Stomach (tissue), 9 donors: Measurements from ENCODE around the gene SMIM21. TPM values are rescaled to one million over a fixed set of nuclear protein-coding genes. Genes with fewer than 3 reads are reported as not detected.

Experiments
- DNase-seq, 2 donors: peaks; one replicate each; pipeline versions ENCODE4 v3.0.0 to v3.0.0-alpha.2; 2013 to 2019
- H3K27ac ChIP-seq, 5 donors: fragments of 200-600 bp in 4 of 5; sonication (generic) in 4 of 5; one replicate each; pipeline ENCODE4 v1.5.1; 2013 to 2019; ENCODE audit warnings: mild to moderate bottlenecking in 1 of 5, moderate library complexity in 1 of 5
- H3K27me3 ChIP-seq, 3 donors: fragments of 200-600 bp; sonication (generic); one replicate each; pipeline ENCODE4 v1.5.1; 2017 to 2019; ENCODE audit warnings: mixed run types in 1 of 3
- H3K36me3 ChIP-seq, 4 donors: fragments of 200-600 bp; sonication (generic); 1 replicate in 3 of 4; 2 replicates in 1 of 4; pipeline ENCODE4 v1.5.1; 2016 to 2019
- H3K4me1 ChIP-seq, 4 donors: fragments of 200-600 bp; sonication (generic); one replicate each; pipeline ENCODE4 v1.5.1; 2016 to 2019
- H3K4me3 ChIP-seq, 4 donors: fragments of 200-600 bp; sonication (generic) in 3 of 4; one replicate each; pipeline ENCODE4 v1.5.1; 2016 to 2019; ENCODE audit warnings: mild to moderate bottlenecking in 1 of 4
- H3K9me3 ChIP-seq, 4 donors: fragments of 200-600 bp; sonication (generic); one replicate each; pipeline ENCODE4 v1.5.1; 2016 to 2019
- EP300 ChIP-seq: sonication (generic); formaldehyde crosslinking; IDR thresholded peaks from one replicate; pipeline ENCODE4 v1.6.1; 2017; ENCODE audit warnings: antibody characterized with exemption
- POLR2A ChIP-seq, 4 donors: fragments of 450-650 bp; IDR thresholded peaks; one replicate each; pipeline ENCODE4 v1.6.1; 2016; ENCODE audit warnings: antibody characterized with exemption in 4 of 4, control low read depth in 2 of 4, mild to moderate bottlenecking in 1 of 4, moderate library complexity in 1 of 4
- POLR2AphosphoS5 ChIP-seq, 3 donors: sonication (generic); formaldehyde crosslinking; IDR thresholded peaks; one replicate each; pipeline ENCODE4 v1.6.1; 2016; ENCODE audit warnings: antibody characterized with exemption in 3 of 3
- WGBS, 5 donors: extraction: QIAGEN DNeasy Blood & Tissue Kit in 3 of 5; methylation state at CpG; one replicate each; pipeline versions ENCODE4 v1.1.5 to v1.1.7; 2013 to 2018; 5-methylcytosine and 5-hydroxymethylcytosine counted together
- intact Hi-C: fragments of 100-400 bp; cut with DNase I; formaldehyde crosslinking; loops from one replicate; pipeline ENCODE4 v1.15.1; 2023; ENCODE audit warnings: low total_unique reads
- polyA plus RNA-seq, 3 donors: library from polyadenylated mRNA; stranded (reverse); fragments of 200-250 nt; gene quantifications; one replicate each; pipeline ENCODE4 v1.2.3, GENCODE V29; 2013
- total RNA-seq, 5 donors: library from RNA; depleted of rRNA; stranded (reverse); fragments of >200 nt; gene quantifications; one replicate each; pipeline versions ENCODE4 v1.1.0 to v1.2.3, GENCODE V29; 2014 to 2016
- TF ChIP-seq, protein P1 (sequence below), 7 experiments: fragments of 450-650 bp in 4 of 7; fragments of 200-600 bp in 3 of 7; sonication (generic) in 3 of 7; IDR thresholded peaks; one replicate each; pipeline ENCODE4 v1.5.1; 2016 to 2019; ENCODE audit warnings: antibody characterized with exemption in 7 of 7, control low read depth in 2 of 7, mild to moderate bottlenecking in 1 of 7
- donor health status: healthy with polysubstance abuse.
- donor health status: Bipolar disorder and iron deficiency.
- donor health status: healthy.

The SMIM21 gene
- total and polyA plus RNA-seq, 8 donors = not detected

GRCh38 chr18:75428490-75428889 is 987 bp upstream of the SMIM21 start:
- intact Hi-C loops = no loop called here
- WGBS, 5 donors = 76 to 94% (median 92%) methylated on average over 4 of the region's 4 CpGs
- no peak overlapping the region for H3K27ac ChIP-seq
- H3K36me3 ChIP-seq = no peaks in the 10 kb centered on the region
- H3K9me3 ChIP-seq = no peaks in the 10 kb centered on the region
- no peak overlapping the region for H3K4me3 ChIP-seq
- TF ChIP-seq EP300 (no peak), POLR2AphosphoS5 (IDR thresholded peaks at IDR 0.05) (no peak), POLR2A (IDR thresholded peaks at IDR 0.05) (no peak)
- TF ChIP-seq, protein P1, sequence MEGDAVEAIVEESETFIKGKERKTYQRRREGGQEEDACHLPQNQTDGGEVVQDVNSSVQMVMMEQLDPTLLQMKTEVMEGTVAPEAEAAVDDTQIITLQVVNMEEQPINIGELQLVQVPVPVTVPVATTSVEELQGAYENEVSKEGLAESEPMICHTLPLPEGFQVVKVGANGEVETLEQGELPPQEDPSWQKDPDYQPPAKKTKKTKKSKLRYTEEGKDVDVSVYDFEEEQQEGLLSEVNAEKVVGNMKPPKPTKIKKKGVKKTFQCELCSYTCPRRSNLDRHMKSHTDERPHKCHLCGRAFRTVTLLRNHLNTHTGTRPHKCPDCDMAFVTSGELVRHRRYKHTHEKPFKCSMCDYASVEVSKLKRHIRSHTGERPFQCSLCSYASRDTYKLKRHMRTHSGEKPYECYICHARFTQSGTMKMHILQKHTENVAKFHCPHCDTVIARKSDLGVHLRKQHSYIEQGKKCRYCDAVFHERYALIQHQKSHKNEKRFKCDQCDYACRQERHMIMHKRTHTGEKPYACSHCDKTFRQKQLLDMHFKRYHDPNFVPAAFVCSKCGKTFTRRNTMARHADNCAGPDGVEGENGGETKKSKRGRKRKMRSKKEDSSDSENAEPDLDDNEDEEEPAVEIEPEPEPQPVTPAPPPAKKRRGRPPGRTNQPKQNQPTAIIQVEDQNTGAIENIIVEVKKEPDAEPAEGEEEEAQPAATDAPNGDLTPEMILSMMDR (IDR thresholded peaks at IDR 0.05) = no peak
- peaks cover 0 to 14% (median 0%) of the 10 kb centered on the region in 3 donors for H3K27me3 ChIP-seq
- no peaks in the 10 kb centered on the region for H3K4me1 ChIP-seq
- DNase-seq = no peak

DNA sequence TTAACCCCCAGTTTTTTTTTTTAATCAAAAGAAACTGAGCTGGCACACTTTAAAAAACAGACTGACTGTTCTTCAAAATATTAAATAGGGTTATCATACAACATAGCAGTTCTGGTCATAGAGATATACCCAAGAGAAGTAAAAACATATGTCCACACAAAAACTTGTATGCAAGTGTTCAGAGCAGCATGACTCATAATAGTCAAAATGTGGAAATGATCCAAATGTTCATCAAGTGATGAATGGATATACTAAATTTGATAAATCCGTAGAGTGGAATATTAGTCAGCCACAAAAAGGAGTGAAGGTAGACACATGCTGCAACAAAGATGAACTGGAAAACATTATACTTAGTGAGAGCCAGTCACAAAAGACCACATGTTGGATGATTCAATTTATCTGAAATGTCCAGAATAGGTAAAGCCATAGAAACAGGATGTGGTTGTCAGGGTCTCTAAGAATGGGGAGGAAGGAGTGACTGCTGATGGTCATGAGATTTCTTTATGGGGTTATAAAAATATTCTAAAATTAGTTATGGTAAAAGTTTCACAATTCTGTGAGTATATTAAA is 5.1 kb downstream of the SMIM21 start:
- 84 to 98% (median 93%) methylated on average over 1 of the region's 1 CpG for WGBS, 5 donors
- TF ChIP-seq POLR2A (IDR thresholded peaks at IDR 0.05) = no peak
- no peak for TF ChIP-seq POLR2AphosphoS5 (IDR thresholded peaks at IDR 0.05)
- TF ChIP-seq, protein P1 (IDR thresholded peaks at IDR 0.05) = no peak
- no peak for TF ChIP-seq EP300
- no peak for DNase-seq
- Histone ChIP-seq H3K4me1 (no peaks in the 10 kb centered on the region), H3K9me3 (peaks cover 0 to 12% (median 4%) of the 10 kb centered on the region in 4 donors), H3K27me3 (no peaks in the 10 kb centered on the region), H3K36me3 (no peaks in the 10 kb centered on the region), H3K27ac (no peak overlapping the region), H3K4me3 (no peak overlapping the region)
- intact Hi-C loops = no loop called here

- no peaks in the 10 kb centered on the region for H3K4me1 ChIP-seq
- intact Hi-C loops = no loop called here
- H3K27ac ChIP-seq = no peak overlapping the region
- H3K27me3 ChIP-seq = no peaks in the 10 kb centered on the region
- H3K9me3 ChIP-seq = peaks cover 0 to 12% (median 4%) of the 10 kb centered on the region in 4 donors
- TF ChIP-seq POLR2A (IDR thresholded peaks at IDR 0.05) = no peak
- TF ChIP-seq, protein P1 (IDR thresholded peaks at IDR 0.05) = no peak
- no peak overlapping the region for H3K4me3 ChIP-seq
- DNase-seq = no peak
- WGBS, 5 donors = 81 to 88% (median 84%) methylated on average over 3 of the region's 3 CpGs
- no peaks in the 10 kb centered on the region for H3K36me3 ChIP-seq
These were observed 5.8 kb downstream of the SMIM21 start for GRCh38 chr18:75421656-75422055.

DNA sequence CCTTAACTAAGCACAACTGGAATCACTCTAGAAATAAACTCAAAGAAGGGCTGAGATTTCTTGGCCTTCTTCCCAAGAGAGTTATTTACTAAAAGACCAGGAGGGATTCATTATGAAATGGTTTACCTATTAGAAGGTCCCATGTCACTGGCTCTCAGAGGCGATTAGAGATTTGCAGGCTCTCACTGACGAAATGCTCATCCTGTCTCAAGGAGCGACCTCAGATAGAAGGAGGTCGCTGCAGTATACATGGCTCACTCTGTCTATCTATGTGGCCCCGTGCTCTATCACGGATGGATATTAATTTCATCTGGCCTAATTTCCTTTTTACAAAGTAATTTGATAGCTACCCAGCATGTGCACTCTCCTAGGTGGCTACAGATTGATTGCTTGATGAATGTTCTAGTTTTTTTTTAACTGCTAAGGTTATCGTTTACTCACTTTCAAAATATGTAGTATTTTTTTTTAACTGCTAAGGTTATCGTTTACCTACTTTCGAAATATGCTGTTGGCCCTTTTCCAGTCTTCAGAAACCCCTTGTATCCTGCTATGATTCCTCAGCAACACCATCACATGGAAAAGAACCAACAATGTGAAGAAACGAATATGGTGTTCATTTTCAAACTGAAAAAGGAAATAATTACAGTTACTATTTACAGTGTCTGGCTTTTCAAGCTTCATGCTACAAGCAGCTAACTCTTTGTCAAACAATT is 9.1 kb downstream of the SMIM21 start:
- H3K36me3 ChIP-seq = no peaks in the 10 kb centered on the region
- no peak overlapping the region for H3K4me3 ChIP-seq
- WGBS, 5 donors = 57 to 73% (median 63%) methylated on average over 10 of the region's 10 CpGs
- H3K27ac ChIP-seq = no peak overlapping the region
- no peaks in the 10 kb centered on the region for H3K4me1 ChIP-seq
- intact Hi-C loops = no loop called here
- TF ChIP-seq POLR2AphosphoS5 (IDR thresholded peaks at IDR 0.05) = no peak
- no peak for TF ChIP-seq POLR2A (IDR thresholded peaks at IDR 0.05)
- TF ChIP-seq, protein P1 (IDR thresholded peaks at IDR 0.05) = no peak
- TF ChIP-seq EP300 = no peak
- H3K27me3 ChIP-seq = no peaks in the 10 kb centered on the region
- H3K9me3 ChIP-seq = peaks cover 0 to 12% (median 4%) of the 10 kb centered on the region in 4 donors
- no peak for DNase-seq
